ENCODE results near the gene GNG12. TPM values are rescaled to one million over a fixed set of nuclear protein-coding genes. Genes with fewer than 3 reads are reported as not detected.

GNG12 gene
- total RNA-seq, 1 experiment from 2014 or later: 70.0 TPM

DNA sequence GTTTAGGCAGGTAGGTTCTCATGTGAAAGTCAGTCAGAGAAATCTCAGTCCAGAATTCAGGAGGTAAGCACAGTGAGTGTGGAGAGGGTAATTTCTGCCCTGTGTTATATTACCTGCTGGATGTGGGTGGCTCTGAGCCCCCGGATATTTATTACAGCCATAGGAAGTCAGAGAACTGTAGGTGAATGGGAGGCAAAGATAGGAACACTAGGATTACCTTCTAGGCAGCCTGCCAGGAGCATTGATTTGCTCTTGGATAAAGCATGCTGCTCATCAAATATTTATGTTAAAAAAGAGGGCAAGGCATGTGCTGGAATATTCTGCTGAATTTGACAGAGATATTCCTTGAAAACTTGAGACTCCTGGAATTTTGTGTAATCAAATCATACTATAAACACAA, 8.5 kb downstream of the GNG12 start:
- no peak overlapping the region for H3K27ac ChIP-seq (ENCODE audit: low read length)
- no peaks in the 10 kb centered on the region for H3K9me3 ChIP-seq (ENCODE audit: control insufficient read depth, insufficient read depth, low read depth, low read length)
- intact Hi-C loops (cut with micrococcal nuclease; ENCODE audit: unreplicated experiment): no loop called here
- in situ Hi-C loops (cut with HindIII; ENCODE audit: low pct_unique_long_range_greater_than_20kb, low sequenced_read_pairs): no loop called here
- no peaks in the 10 kb centered on the region for H3K27me3 ChIP-seq (ENCODE audit: control insufficient read depth, insufficient read depth, low read length)
- DNase-seq (ENCODE audit: low read depth, low spot score) (no peak), ATAC-seq (no peak)
- peaks cover 5% of the 10 kb centered on the region; the same call in 1 of the 2 replicates for H3K36me3 ChIP-seq (ENCODE audit: control insufficient read depth, insufficient read depth, low read length)
- no peak overlapping the region for H3K4me3 ChIP-seq (ENCODE audit: low read depth in 2 of 2, low read length in 2 of 2)
- no TSS peak for BruUV-seq (replicated peaks)
- no peaks in the 10 kb centered on the region; the same call in none of the 2 replicates for H3K4me1 ChIP-seq (ENCODE audit: control insufficient read depth, insufficient read depth, low read length)
- TF ChIP-seq POLR2AphosphoS5 (IDR thresholded peaks at IDR 0.05; ENCODE audit: low read depth, low read length) (no peak), CTCF (IDR thresholded peaks at IDR 0.05) (no peak), TCF7L2 (IDR thresholded peaks at IDR 0.05; ENCODE audit: low read depth, low read length) (no peak), SIN3A (IDR thresholded peaks at IDR 0.05; ENCODE audit: borderline replicate concordance, insufficient read depth, low read depth, low read length) (no peak)
- POLR2A ChIA-PET: no interaction called here
- CTCF ChIA-PET: no interaction called here

GRCh38 chr1:67823615-67824014, 9.7 kb downstream of the GNG12 start:
- Histone ChIP-seq H3K36me3 (ENCODE audit: control insufficient read depth, insufficient read depth, low read length) (no peaks in the 10 kb centered on the region), H3K4me1 (ENCODE audit: control insufficient read depth, insufficient read depth, low read length) (peaks cover 5% of the 10 kb centered on the region), H3K27ac (ENCODE audit: low read length) (no peak overlapping the region), H3K9me3 (ENCODE audit: control insufficient read depth, insufficient read depth, low read depth, low read length) (no peaks in the 10 kb centered on the region), H3K4me3 (ENCODE audit: low read depth in 2 of 2, low read length in 2 of 2) (no peak overlapping the region), H3K27me3 (ENCODE audit: control insufficient read depth, insufficient read depth, low read length) (no peaks in the 10 kb centered on the region)
- BruUV-seq (replicated peaks): no TSS peak
- ChIA-PET CTCF (no interaction called here), POLR2A (no interaction called here)
- no peak for TF ChIP-seq TCF7L2 (IDR thresholded peaks at IDR 0.05; ENCODE audit: low read depth, low read length)
- no peak for TF ChIP-seq POLR2AphosphoS5 (IDR thresholded peaks at IDR 0.05; ENCODE audit: low read depth, low read length)
- no peak for TF ChIP-seq CTCF (IDR thresholded peaks at IDR 0.05)
- TF ChIP-seq, protein P1, sequence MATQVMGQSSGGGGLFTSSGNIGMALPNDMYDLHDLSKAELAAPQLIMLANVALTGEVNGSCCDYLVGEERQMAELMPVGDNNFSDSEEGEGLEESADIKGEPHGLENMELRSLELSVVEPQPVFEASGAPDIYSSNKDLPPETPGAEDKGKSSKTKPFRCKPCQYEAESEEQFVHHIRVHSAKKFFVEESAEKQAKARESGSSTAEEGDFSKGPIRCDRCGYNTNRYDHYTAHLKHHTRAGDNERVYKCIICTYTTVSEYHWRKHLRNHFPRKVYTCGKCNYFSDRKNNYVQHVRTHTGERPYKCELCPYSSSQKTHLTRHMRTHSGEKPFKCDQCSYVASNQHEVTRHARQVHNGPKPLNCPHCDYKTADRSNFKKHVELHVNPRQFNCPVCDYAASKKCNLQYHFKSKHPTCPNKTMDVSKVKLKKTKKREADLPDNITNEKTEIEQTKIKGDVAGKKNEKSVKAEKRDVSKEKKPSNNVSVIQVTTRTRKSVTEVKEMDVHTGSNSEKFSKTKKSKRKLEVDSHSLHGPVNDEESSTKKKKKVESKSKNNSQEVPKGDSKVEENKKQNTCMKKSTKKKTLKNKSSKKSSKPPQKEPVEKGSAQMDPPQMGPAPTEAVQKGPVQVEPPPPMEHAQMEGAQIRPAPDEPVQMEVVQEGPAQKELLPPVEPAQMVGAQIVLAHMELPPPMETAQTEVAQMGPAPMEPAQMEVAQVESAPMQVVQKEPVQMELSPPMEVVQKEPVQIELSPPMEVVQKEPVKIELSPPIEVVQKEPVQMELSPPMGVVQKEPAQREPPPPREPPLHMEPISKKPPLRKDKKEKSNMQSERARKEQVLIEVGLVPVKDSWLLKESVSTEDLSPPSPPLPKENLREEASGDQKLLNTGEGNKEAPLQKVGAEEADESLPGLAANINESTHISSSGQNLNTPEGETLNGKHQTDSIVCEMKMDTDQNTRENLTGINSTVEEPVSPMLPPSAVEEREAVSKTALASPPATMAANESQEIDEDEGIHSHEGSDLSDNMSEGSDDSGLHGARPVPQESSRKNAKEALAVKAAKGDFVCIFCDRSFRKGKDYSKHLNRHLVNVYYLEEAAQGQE (IDR thresholded peaks at IDR 0.05; ENCODE audit: insufficient read depth in 1 of 2, low read depth in 2 of 2, low read length in 1 of 2): no peak
- no peak for TF ChIP-seq SIN3A (IDR thresholded peaks at IDR 0.05; ENCODE audit: borderline replicate concordance, insufficient read depth, low read depth, low read length)
- intact Hi-C loops (cut with micrococcal nuclease; ENCODE audit: unreplicated experiment) (no loop called here), in situ Hi-C loops (cut with HindIII; ENCODE audit: low pct_unique_long_range_greater_than_20kb, low sequenced_read_pairs) (no loop called here)
- ATAC-seq: no peak
- no peak for DNase-seq (ENCODE audit: low read depth, low spot score)

Data from Panc1 (cell line).